Astrocyte (in vitro differentiated cells and primary cell): ENCODE data around the gene OR13J1. TPM values are rescaled to one million over a fixed set of nuclear protein-coding genes. Genes with fewer than 3 reads are reported as not detected.
"Not testable (repeated sequence)": the region's sequence is repeated elsewhere in the genome, so short reads cannot be mapped to it uniquely, and the experiment has no call there.

Experiments
- DNase-seq: peaks from one replicate; pipeline ENCODE4 v3.0.0-alpha.2; 2010; ENCODE audit warnings: low read depth
- FAIRE-seq: peaks from 2 replicates; lab custom pipeline; 2011; peaks lifted over from hg19 to GRCh38; lab: Jason Lieb, UNC
- H2AFZ ChIP-seq: 2 replicates; pipeline ENCODE4 v1.6.0; 2012; ENCODE audit warnings: low read depth, low read length, inconsistent platforms
- H3K27ac ChIP-seq: 2 replicates; pipeline ENCODE4 v1.5.1; 2011; ENCODE audit warnings: low read depth, low read length, inconsistent platforms
- H3K27me3 ChIP-seq: 2 replicates; pipeline ENCODE4 v1.6.0; 2011; ENCODE audit warnings: low read length, inconsistent platforms; ENCODE audit not compliant: insufficient read depth
- H3K36me3 ChIP-seq: 2 replicates; pipeline ENCODE4 v1.5.1; 2011; ENCODE audit warnings: low read length, inconsistent platforms; ENCODE audit not compliant: insufficient read depth
- H3K4me1 ChIP-seq: 2 replicates; pipeline ENCODE4 v1.5.1; 2011; ENCODE audit warnings: low read length, inconsistent platforms; ENCODE audit not compliant: insufficient read depth
- H3K4me2 ChIP-seq: 2 replicates; pipeline ENCODE4 v1.6.0; 2012; ENCODE audit warnings: low read length, inconsistent platforms
- H3K4me3 ChIP-seq: 2 replicates; pipeline ENCODE4 v1.5.1; 2011; ENCODE audit warnings: low read depth, mild to moderate bottlenecking, low read length, inconsistent platforms; ENCODE audit not compliant: insufficient read depth
- H3K79me2 ChIP-seq: 2 replicates; pipeline ENCODE4 v1.6.0; 2012; ENCODE audit warnings: mild to moderate bottlenecking, low read length, inconsistent platforms; ENCODE audit not compliant: insufficient read depth
- H3K9ac ChIP-seq: 2 replicates; pipeline ENCODE4 v1.6.0; 2012; ENCODE audit warnings: mild to moderate bottlenecking, low read length, inconsistent platforms
- H3K9me3 ChIP-seq: 2 replicates; pipeline ENCODE4 v1.5.1; 2012; ENCODE audit warnings: low read depth, mild to moderate bottlenecking, low read length, inconsistent platforms; ENCODE audit not compliant: insufficient read depth
- H4K20me1 ChIP-seq: 2 replicates; pipeline ENCODE4 v1.6.0; 2012; ENCODE audit warnings: low read length, inconsistent platforms; ENCODE audit not compliant: insufficient read depth
- H3K27ac Mint-ChIP-seq: one replicate; pipeline ENCODE4 v1.8.0; 2021; ENCODE audit warnings: mild to moderate bottlenecking, mixed read lengths; ENCODE audit not compliant: unreplicated experiment
- H3K27me3 Mint-ChIP-seq: one replicate; pipeline ENCODE4 v1.8.0; 2021; ENCODE audit warnings: low read depth, mixed read lengths; ENCODE audit not compliant: unreplicated experiment
- H3K36me3 Mint-ChIP-seq: one replicate; pipeline ENCODE4 v1.8.0; 2021; ENCODE audit warnings: low read depth, mixed read lengths; ENCODE audit not compliant: unreplicated experiment
- H3K4me1 Mint-ChIP-seq: one replicate; pipeline ENCODE4 v1.8.0; 2021; ENCODE audit warnings: low read depth, mixed read lengths; ENCODE audit not compliant: unreplicated experiment
- H3K4me3 Mint-ChIP-seq: one replicate; pipeline ENCODE4 v1.8.0; 2021; ENCODE audit warnings: mild to moderate bottlenecking, moderate library complexity, mixed read lengths; ENCODE audit not compliant: unreplicated experiment
- H3K9me3 Mint-ChIP-seq: one replicate; pipeline ENCODE4 v1.8.0; 2021; ENCODE audit warnings: mild to moderate bottlenecking, mixed read lengths; ENCODE audit not compliant: unreplicated experiment
- CTCF ChIP-seq: IDR thresholded peaks from 2 replicates; pipeline ENCODE4 v1.5.1; 2011; ENCODE audit warnings: low read depth, mild to moderate bottlenecking, inconsistent platforms, low read length, moderate library complexity; ENCODE audit not compliant: insufficient read depth
- EZH2 ChIP-seq: IDR thresholded peaks from 2 replicates; pipeline ENCODE4 v1.6.1; 2012; ENCODE audit warnings: mild to moderate bottlenecking, low read length, inconsistent platforms; ENCODE audit not compliant: insufficient read depth
- total RNA-seq: library from RNA; stranded (reverse); gene quantifications from 2 replicates; pipeline ENCODE4 v1.2.1, GENCODE V29; 2021

OR13J1 gene
- total RNA-seq, 1 donor from 2014 or later = not detected

- FAIRE-seq = no peak
- Mint-ChIP-seq H3K9me3 (no peaks in the 10 kb centered on the region), H3K4me1 (no peaks in the 10 kb centered on the region), H3K27ac (no peak overlapping the region), H3K27me3 (peaks cover 10% of the 10 kb centered on the region), H3K36me3 (no peaks in the 10 kb centered on the region), H3K4me3 (no peak overlapping the region)
- Histone ChIP-seq H2AFZ (no peak overlapping the region), H3K4me1 (no peaks in the 10 kb centered on the region), H3K27me3 (peaks cover 7% of the 10 kb centered on the region), H3K36me3 (no peaks in the 10 kb centered on the region), H3K79me2 (no peaks in the 10 kb centered on the region), H4K20me1 (no peaks in the 10 kb centered on the region), H3K9ac (no peak overlapping the region), H3K9me3 (no peaks in the 10 kb centered on the region), H3K4me2 (no peak overlapping the region), H3K27ac (no peak overlapping the region), H3K4me3 (no peak overlapping the region)
- no peak for TF ChIP-seq EZH2
- TF ChIP-seq CTCF = no peak
- DNase-seq = no peak
These were observed 28.8 kb upstream of the OR13J1 start for GRCh38 chr9:35899021-35899420.

GRCh38 chr9:35898337-35898736 lies 28.1 kb upstream of the OR13J1 start:
- Histone ChIP-seq H4K20me1 (no peaks in the 10 kb centered on the region), H3K4me2 (no peak overlapping the region), H3K4me1 (no peaks in the 10 kb centered on the region)

GRCh38 chr9:35897376-35898099 lies 27.3 kb upstream of the OR13J1 start:
- H3K4me1 ChIP-seq, DNase-seq, H3K4me1 Mint-ChIP-seq, H3K9me3 Mint-ChIP-seq, H4K20me1 ChIP-seq, H3K27me3 ChIP-seq, FAIRE-seq, H3K27ac Mint-ChIP-seq, H3K4me3 ChIP-seq, H3K79me2 ChIP-seq, H2AFZ ChIP-seq, H3K4me3 Mint-ChIP-seq, H3K27ac ChIP-seq, H3K36me3 ChIP-seq, H3K9me3 ChIP-seq, H3K9ac ChIP-seq, H3K4me2 ChIP-seq, H3K36me3 Mint-ChIP-seq: not testable (repeated sequence)
- peaks cover 10% of the 10 kb centered on the region for H3K27me3 Mint-ChIP-seq

More at GRCh38 chr9:35898337-35898736, 28.1 kb upstream of the OR13J1 start:
- Mint-ChIP-seq H3K4me3 (no peak overlapping the region), H3K27ac (no peak overlapping the region), H3K36me3 (no peaks in the 10 kb centered on the region), H3K27me3 (peaks cover 10% of the 10 kb centered on the region), H3K4me1 (no peaks in the 10 kb centered on the region), H3K9me3 (no peaks in the 10 kb centered on the region)
- Histone ChIP-seq H3K9ac (no peak overlapping the region), H3K4me3 (no peak overlapping the region), H3K36me3 (no peaks in the 10 kb centered on the region), H3K79me2 (no peaks in the 10 kb centered on the region), H3K27me3 (peaks cover 7% of the 10 kb centered on the region), H3K9me3 (no peaks in the 10 kb centered on the region), H2AFZ (no peak overlapping the region), H3K27ac (no peak overlapping the region)
- DNase-seq (no peak), FAIRE-seq (no peak)
- TF ChIP-seq EZH2 = no peak
- TF ChIP-seq CTCF = no peak
